OCI-M2 (cell line): ENCODE data around the gene RNF224.
"Not testable (repeated sequence)": the region's sequence is repeated elsewhere in the genome, so short reads cannot be mapped to it uniquely, and the experiment has no call there.

Source experiments
- DNase-seq: peaks from one replicate; lab custom pipeline; 2025; ENCODE audit not compliant: unreplicated experiment; lab: John Stamatoyannopoulos, UW

Gene RNF224

GRCh38 chr9:137236936-137237421, 9.7 kb downstream of the RNF224 start:
- DNase-seq, result no peak

DNA sequence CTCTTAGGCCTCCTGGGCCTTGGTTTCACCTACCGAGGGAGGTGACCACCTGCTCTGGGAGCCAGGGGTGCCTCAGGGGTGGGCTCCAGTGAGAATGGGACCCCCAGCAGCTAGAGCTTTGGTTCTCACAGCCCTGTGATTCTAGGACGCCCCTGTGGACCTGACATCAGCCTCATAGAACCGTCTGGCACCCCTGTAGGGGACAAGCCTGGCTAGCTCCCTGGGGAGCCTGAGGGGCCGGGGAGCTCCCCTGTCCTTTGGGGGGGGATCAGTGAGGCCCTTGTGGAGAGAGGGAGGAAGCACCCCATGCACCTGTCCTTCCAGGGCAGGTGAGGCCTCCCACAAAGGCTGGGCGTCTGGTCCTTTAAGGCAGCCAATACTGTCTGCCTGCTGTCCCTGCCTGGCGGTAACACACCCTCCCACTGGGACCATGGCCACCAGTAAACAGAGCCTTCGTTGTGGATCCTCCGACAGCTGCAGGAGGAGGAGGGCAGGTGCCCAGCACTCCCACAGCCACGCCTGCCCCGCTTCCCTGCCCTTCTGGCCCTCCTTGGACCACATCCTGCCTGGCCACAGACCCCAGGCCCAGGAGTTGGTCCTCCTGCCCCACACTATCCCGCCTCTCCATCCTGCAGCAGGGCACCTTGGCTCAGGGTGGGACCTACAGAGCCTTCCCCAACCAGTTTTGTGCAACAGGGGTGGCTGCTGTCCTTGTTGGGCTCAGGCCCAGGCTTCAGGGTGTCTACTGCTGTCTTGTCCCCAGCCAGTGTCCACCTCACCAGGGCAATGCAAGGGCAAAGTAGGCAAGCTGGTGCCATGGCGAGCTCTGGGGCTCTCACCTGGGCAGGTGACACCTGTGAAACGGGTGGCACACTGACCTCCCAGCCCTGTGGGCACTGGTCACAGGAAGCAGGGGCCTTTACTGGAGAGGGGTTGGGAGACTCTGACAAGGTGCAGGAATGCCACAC, 10.7 kb downstream of the RNF224 start:
- DNase-seq, result no peak

DNA sequence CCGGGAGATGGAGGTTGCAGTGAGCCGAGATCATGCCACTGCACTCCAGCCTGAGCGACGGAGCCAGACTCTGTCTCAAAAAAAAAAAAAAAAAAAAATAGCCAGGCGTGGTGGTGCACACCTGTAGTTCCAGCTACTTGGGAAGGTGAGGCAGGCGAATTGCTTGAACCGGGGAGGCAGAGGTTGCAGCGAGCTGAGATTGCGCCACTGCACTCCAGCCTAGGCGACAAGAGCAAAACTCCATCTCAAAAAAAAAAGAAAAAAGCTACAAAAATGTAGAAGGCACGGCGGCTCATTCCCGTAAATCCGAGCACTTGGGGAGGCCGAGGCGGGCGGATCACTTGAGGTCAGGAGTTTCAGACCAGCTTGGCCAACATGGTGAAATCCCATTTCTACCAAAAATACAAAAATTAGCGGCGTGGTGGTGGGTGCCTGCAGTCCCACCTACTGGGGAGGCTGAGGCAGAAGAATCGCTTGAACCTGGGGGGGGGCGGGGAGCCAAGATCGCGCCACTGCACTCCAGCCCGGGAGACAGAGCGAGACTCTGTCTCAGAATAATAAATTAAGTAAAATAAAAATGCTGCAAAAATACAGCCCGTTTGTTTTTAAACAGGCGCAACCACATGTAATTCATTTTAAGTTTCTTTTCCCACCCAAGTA, 12.4 kb downstream of the RNF224 start:
- DNase-seq, result not testable (repeated sequence)

- DNase-seq, result no peak
Measured at GRCh38 chr9:137240318-137240840, 13.1 kb downstream of the RNF224 start.

DNA sequence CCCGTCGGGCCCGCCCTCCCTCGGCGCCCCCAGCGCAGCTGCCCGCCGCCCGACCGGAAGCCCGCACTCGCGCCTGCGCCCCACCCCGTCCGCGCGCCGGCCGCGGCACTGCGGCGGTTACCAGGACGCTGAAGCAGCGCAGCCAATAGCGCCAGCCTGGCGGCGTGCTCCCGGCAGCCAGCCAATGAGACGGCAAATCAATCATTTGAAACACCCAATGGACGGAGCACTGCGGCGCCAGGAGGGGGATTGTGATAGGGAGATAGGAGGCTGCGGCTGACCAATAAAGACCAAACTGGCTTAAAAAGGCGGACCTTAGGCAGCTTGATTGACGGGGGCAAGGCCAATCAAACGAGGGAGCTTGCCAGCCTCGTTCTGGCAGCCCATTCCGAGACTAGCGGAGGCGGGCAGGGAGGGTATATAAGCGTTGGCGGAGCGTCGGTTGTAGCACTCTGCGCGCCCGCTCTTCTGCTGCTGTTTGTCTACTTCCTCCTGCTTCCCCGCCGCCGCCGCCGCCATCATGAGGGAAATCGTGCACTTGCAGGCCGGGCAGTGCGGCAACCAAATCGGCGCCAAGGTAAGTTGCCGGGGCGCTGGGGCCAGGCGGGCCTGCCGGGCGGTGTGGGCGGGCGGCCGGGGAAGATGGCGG, 13.7 kb downstream of the RNF224 start, which contains the start of gene TUBB4B:
Gene TUBB4B (plus strand): TSS at position 447 of the 649 bp plus-strand sequence. CDS start 74 bp downstream, at position 521.
- DNase-seq, result peak; percentile 80

DNA sequence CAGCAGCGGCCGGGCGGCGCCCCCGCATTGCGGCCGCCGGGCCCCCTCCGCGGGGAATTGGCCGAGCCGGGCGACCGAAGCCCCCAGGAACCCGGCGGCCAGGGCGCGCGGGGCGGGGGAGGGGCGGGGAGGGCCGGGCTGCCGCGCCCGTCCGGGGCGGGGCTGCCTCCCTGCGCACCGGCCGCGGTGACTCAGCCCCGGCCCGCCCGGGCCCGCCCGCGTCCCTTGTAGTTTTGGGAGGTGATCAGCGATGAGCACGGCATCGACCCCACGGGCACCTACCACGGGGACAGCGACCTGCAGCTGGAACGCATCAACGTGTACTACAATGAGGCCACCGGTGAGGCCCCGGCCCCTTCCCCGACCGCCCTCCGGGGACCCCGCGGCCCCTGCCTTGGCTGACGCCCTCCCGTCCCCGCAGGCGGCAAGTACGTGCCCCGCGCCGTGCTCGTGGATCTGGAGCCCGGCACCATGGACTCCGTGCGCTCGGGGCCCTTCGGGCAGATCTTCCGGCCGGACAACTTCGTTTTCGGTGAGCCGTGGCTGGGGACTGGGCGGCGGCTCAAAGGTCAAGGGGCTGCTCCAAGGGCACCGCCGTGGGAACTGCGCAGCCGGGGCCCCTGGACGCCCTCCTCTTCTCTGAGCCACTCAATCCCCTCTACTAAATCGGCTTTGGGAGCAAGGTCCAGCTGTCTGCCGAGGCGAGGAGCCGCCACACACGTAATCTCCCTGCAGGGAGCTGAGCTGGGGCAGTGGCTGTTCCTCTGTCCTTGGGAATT, 14.4 kb downstream of the RNF224 start:
- DNase-seq, result no peak

GRCh38 chr9:137242269-137243203, 15.2 kb downstream of the RNF224 start:
- DNase-seq, result no peak

GRCh38 chr9:137243266-137243625, 15.9 kb downstream of the RNF224 start:
- not testable (repeated sequence) for DNase-seq

- peak; percentile 2 for DNase-seq
Measured at GRCh38 chr9:137243626-137244485, 16.6 kb downstream of the RNF224 start.

- no peak for DNase-seq
Measured at GRCh38 chr9:137244486-137245449, 17.5 kb downstream of the RNF224 start.

- DNase-seq, result no peak
Measured at GRCh38 chr9:137245450-137246421, 18.4 kb downstream of the RNF224 start.

DNA sequence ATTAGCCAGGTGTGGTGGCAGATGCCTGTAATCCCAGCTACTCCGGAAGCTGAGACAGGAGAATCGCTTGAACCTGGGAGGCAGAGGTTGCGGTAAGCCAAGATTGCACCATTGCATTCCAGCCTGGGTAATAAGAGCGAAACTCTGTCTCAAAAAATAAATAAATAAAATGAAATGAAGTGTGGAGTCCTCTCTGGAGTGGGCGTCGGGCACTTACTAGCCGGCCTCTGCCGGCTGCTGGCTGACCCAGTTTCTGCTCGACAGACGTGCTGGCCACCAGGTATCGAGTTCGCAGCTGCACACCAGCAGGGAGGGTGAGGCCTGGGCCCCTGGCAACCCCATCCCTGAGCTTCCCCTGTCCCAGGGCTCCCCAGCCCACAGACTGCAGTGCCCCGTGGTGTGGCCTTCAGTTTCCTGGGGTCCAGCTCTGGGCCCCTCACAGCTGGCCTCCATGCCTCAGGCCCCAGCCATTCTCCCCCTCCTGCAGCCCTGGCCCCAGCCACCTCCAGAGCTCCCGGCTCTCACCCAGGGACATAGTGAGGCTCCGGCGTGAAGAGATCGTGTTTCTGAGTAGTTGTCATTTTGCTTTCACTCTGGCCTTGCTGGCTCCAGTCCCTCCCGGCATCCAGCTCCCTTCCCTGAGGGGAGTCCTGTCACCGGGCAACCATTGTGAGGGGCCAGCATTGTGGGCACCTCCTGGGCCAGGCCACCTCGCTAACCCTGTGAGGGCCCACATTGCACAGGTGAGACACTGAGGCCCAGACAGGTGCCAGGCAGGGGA, 20.0 kb downstream of the RNF224 start:
- DNase-seq, result no peak

DNA sequence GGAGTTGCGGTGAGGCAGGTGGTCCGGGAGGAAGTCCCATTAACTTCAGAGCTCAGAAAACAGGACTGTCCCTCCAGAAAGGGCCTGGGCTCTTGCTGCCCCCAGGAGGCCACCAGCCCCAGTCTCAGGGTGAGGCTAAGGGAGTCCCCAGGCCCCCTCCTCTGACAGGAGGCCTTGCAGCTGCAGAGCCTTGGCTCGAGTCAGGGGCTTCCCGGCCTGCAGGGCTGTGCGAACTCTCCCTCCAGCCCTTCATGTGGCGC, 20.5 kb downstream of the RNF224 start:
- no peak for DNase-seq

GRCh38 chr9:137250329-137251193, 23.3 kb downstream of the RNF224 start:
- no peak for DNase-seq

DNA sequence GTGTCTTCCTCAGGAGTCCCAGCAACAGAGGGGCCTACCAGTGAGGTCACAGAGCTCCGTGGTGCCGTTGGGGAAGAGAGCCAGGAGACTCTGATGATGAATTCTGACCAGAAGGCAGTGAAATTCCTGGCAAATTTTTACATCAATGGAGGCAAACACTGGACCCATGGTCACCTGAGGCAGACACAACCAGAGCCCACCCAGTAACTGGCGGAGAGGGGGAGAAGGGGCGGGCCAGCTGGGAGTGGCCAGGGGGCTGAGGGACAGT, 23.8 kb downstream of the RNF224 start, which contains the start of gene STPG3:
Gene STPG3 (plus strand): TSS at position 93 of the 268 bp plus-strand sequence. CDS start 1 bp downstream, at position 94.
- DNase-seq, result no peak
